Measurements from ENCODE around the gene TIE1. TPM values are rescaled to one million over a fixed set of nuclear protein-coding genes. Genes with fewer than 3 reads are reported as not detected.

The TIE1 gene
- total and polyA plus RNA-seq, 7 donors = 1.2 to 33.8 (median 9.5) TPM

- Histone ChIP-seq H3K4me3 (no peak overlapping the region), H3K9me3 (no peaks in the 10 kb centered on the region), H3K27me3 (no peaks in the 10 kb centered on the region), H3K4me1 (peaks cover 0 to 23% (median 16%) of the 10 kb centered on the region in 4 donors), H3K27ac (peak overlapping the region in 1 of 4 donors; percentile 94), H3K36me3 (no peaks in the 10 kb centered on the region)
- DNase-seq = no peak
- 81 to 85% methylated on average over 10 of the region's 10 CpGs for WGBS, 2 donors
- no peak for TF ChIP-seq POLR2A (IDR thresholded peaks at IDR 0.05)
- TF ChIP-seq EP300 (IDR thresholded peaks at IDR 0.05) = no peak
- TF ChIP-seq POLR2AphosphoS5 (IDR thresholded peaks at IDR 0.05) = no peak
- TF ChIP-seq, protein P1, sequence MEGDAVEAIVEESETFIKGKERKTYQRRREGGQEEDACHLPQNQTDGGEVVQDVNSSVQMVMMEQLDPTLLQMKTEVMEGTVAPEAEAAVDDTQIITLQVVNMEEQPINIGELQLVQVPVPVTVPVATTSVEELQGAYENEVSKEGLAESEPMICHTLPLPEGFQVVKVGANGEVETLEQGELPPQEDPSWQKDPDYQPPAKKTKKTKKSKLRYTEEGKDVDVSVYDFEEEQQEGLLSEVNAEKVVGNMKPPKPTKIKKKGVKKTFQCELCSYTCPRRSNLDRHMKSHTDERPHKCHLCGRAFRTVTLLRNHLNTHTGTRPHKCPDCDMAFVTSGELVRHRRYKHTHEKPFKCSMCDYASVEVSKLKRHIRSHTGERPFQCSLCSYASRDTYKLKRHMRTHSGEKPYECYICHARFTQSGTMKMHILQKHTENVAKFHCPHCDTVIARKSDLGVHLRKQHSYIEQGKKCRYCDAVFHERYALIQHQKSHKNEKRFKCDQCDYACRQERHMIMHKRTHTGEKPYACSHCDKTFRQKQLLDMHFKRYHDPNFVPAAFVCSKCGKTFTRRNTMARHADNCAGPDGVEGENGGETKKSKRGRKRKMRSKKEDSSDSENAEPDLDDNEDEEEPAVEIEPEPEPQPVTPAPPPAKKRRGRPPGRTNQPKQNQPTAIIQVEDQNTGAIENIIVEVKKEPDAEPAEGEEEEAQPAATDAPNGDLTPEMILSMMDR (IDR thresholded peaks at IDR 0.05) = no peak
- intact Hi-C loops (cut with DNase I) = no loop called here
These were observed 50.9 kb downstream of the TIE1 start for GRCh38 chr1:43351421-43352350.

DNA sequence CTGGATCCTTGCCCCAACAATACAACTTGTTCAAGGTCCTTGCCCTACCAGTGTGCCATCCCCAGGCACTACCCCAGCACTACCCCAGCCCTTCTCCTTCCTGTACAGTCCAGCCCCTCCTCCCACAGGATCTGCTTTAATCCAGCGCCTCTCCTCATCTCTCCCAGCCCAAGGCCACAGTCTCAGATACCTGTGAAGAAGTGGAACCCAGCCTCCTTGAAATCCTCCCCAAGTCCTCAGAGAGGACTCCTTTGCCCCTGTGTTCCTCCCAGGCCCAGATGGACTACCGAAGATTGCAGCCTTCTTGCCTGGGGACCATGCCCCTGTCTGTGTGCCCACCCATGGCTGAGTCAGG, 51.5 kb downstream of the TIE1 start:
- intact Hi-C loops (cut with DNase I) = no loop called here
- H3K4me1 ChIP-seq = peaks cover 0 to 23% (median 16%) of the 10 kb centered on the region in 4 donors
- no peak overlapping the region for H3K4me3 ChIP-seq
- H3K27ac ChIP-seq = no peak overlapping the region
- 91 to 96% methylated on average over 2 of the region's 2 CpGs for WGBS, 2 donors
- H3K9me3 ChIP-seq = no peaks in the 10 kb centered on the region
- DNase-seq = no peak
- H3K36me3 ChIP-seq = no peaks in the 10 kb centered on the region
- no peak for TF ChIP-seq POLR2AphosphoS5 (IDR thresholded peaks at IDR 0.05)
- TF ChIP-seq, protein P1 (IDR thresholded peaks at IDR 0.05) = no peak
- no peak for TF ChIP-seq POLR2A (IDR thresholded peaks at IDR 0.05)
- TF ChIP-seq EP300 (IDR thresholded peaks at IDR 0.05) = no peak
- H3K27me3 ChIP-seq = no peaks in the 10 kb centered on the region

- 64 to 72% methylated on average over 3 of the region's 3 CpGs for WGBS, 2 donors
These were observed 52.1 kb downstream of the TIE1 start for GRCh38 chr1:43352881-43353280.

DNA sequence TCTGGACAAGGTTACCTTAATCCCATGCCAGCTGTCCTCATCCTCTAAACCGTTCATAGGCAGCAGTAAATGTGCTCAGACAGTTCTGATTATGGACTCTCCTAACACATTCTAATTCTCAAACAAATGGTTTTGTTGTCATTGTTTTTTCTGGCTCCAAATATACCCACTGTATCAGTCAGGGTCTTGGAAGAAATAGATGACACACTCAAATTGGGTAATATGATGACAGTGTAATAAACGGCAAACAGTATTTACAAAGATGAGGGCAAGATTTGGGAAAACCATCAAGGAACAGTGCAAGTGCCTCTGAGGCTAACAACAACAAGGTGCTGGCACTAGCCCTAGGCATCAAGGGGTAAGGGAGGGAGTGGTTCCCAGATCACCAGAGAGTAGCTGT, 53.7 kb downstream of the TIE1 start:
- H3K4me3 ChIP-seq = no peak overlapping the region
- intact Hi-C loops (cut with DNase I) = no loop called here
- WGBS, 2 donors = 89 to 93% methylated on average over 2 of the region's 2 CpGs

More at GRCh38 chr1:43352881-43353280, 52.1 kb downstream of the TIE1 start:
- Histone ChIP-seq H3K27ac (no peak overlapping the region), H3K36me3 (no peaks in the 10 kb centered on the region), H3K4me1 (peaks cover 0 to 29% (median 20%) of the 10 kb centered on the region in 4 donors), H3K27me3 (no peaks in the 10 kb centered on the region), H3K9me3 (no peaks in the 10 kb centered on the region), H3K4me3 (no peak overlapping the region)
- no peak for DNase-seq
- TF ChIP-seq POLR2AphosphoS5 (IDR thresholded peaks at IDR 0.05) = no peak
- TF ChIP-seq EP300 (IDR thresholded peaks at IDR 0.05) = no peak
- TF ChIP-seq, protein P1 (IDR thresholded peaks at IDR 0.05) = no peak
- no peak for TF ChIP-seq POLR2A (IDR thresholded peaks at IDR 0.05)
- intact Hi-C loops (cut with DNase I) = no loop called here

More for the DNA sequence above, 53.7 kb downstream of the TIE1 start:
- Histone ChIP-seq H3K9me3 (no peaks in the 10 kb centered on the region), H3K36me3 (no peaks in the 10 kb centered on the region), H3K4me1 (peaks cover 0 to 29% (median 20%) of the 10 kb centered on the region in 4 donors), H3K27me3 (no peaks in the 10 kb centered on the region), H3K27ac (no peak overlapping the region)
- TF ChIP-seq, protein P1 (IDR thresholded peaks at IDR 0.05) = no peak
- TF ChIP-seq POLR2AphosphoS5 (IDR thresholded peaks at IDR 0.05) (no peak), POLR2A (IDR thresholded peaks at IDR 0.05) (no peak), EP300 (IDR thresholded peaks at IDR 0.05) (no peak)
- DNase-seq = no peak
